K562 (cell line): ENCODE results near the gene MMP28. TPM values are rescaled to one million over a fixed set of nuclear protein-coding genes. Genes with fewer than 3 reads are reported as not detected.
A peak's percentile ranks its signal among the peaks of the same experiment; 100 is the strongest.

Experiments used
- ATAC-seq: fragments of 200-7000 bp; cut with Tn5 transposase; 3 replicates; pipeline ENCODE4 v1.9.1; 2020; ENCODE audit warnings: moderate library complexity
- Bru-seq: library from RNA; stranded (reverse); fragments of 400-500 nt; gene quantifications from one replicate; lab custom pipeline; 2021; lab: Mats Ljungman, UMichigan
- BruChase-seq, 2 experiments: library from RNA; stranded (reverse); fragments of 400-500 nt; gene quantifications; one replicate each; lab custom pipeline; 2021; lab: Mats Ljungman, UMichigan
- BruUV-seq: library from RNA; stranded (reverse); fragments of 400-500 nt; replicated peaks from 2 replicates; lab custom pipeline; 2021; lab: Mats Ljungman, UMichigan
- CTCF ChIA-PET: fragments of 300-600 bp; formaldehyde crosslinking; extraction: SDS; loops from one replicate; lab custom pipeline; 2021; ENCODE audit warnings: low intra/inter-chr PET ratio; lab: Yijun Ruan, JAX
- POLR2A ChIA-PET: fragments of 300-600, 350-650 bp; sonication (Branson Sonifier 250); formaldehyde crosslinking; extraction: SDS; loops from one replicate; lab custom pipeline; 2021; ENCODE audit warnings: antibody characterized with exemption, inconsistent platforms; lab: Yijun Ruan, JAX
- DNase-seq, 4 experiments: peaks; one replicate each; pipeline versions ENCODE4 v3.0.0 to v3.0.0-alpha.2; 2011 to 2018; ENCODE audit warnings: low spot score in 3 of 4, mixed read lengths in 3 of 4; ENCODE audit errors: extremely low read depth in 1 of 4
- FAIRE-seq: peaks from 2 replicates; lab custom pipeline; 2011; peaks lifted over from hg19 to GRCh38; lab: Jason Lieb, UNC
- H2AFZ ChIP-seq: 2 replicates; pipeline ENCODE4 v1.6.0; 2011; ENCODE audit warnings: low read depth, low read length, control low read depth, inconsistent platforms
- H3K27ac ChIP-seq: fragments of 200-600 bp; 3 replicates; pipeline ENCODE4 v1.8.0; 2011; ENCODE audit warnings: low read depth, mild to moderate bottlenecking, control low read depth, inconsistent platforms, low read length, moderate library complexity, mixed read lengths; ENCODE audit errors: extremely low read depth
- H3K27me3 ChIP-seq, 2 experiments: fragments of 300-600 bp in 1 of 2; 2 replicates in 1 of 2; 3 replicates in 1 of 2; pipeline versions ENCODE4 v1.6.0 to v1.8.0; 2011; ENCODE audit warnings: inconsistent platforms in 2 of 2, low read length in 2 of 2, mild to moderate bottlenecking in 1 of 2, mixed read lengths in 1 of 2, moderate library complexity in 1 of 2; ENCODE audit not compliant: control insufficient read depth in 2 of 2, insufficient read depth in 2 of 2
- H3K36me3 ChIP-seq: fragments of 300-600 bp; 3 replicates; pipeline ENCODE4 v1.8.0; 2011; ENCODE audit warnings: mild to moderate bottlenecking, low read length, inconsistent platforms; ENCODE audit not compliant: control insufficient read depth, insufficient read depth
- H3K4me1 ChIP-seq, 2 experiments: fragments of 200-600 bp in 1 of 2; replicated peaks in 1 of 2; 2 replicates in 1 of 2; 3 replicates in 1 of 2; pipeline versions ENCODE4 v1.5.1 to v1.8.0; 2011; ENCODE audit warnings: inconsistent platforms in 2 of 2, low read length in 2 of 2, mild to moderate bottlenecking in 1 of 2, mixed read lengths in 1 of 2, moderate library complexity in 1 of 2; ENCODE audit not compliant: control insufficient read depth in 2 of 2, insufficient read depth in 2 of 2
- H3K4me2 ChIP-seq: 2 replicates; pipeline ENCODE4 v1.6.1; 2011; ENCODE audit warnings: low read length, control low read depth, inconsistent platforms, mixed read lengths; ENCODE audit not compliant: insufficient read depth
- H3K4me3 ChIP-seq: fragments of 200-600 bp; sonication (generic), shearing (Covaris generic); 2 replicates; pipeline ENCODE4 v1.5.1; 2016; ENCODE audit warnings: control low read depth, inconsistent platforms
- H3K79me2 ChIP-seq: fragments of 200-600 bp; 3 replicates; pipeline ENCODE4 v1.8.0; 2011; ENCODE audit warnings: low read length, inconsistent platforms; ENCODE audit not compliant: control insufficient read depth, insufficient read depth
- H3K9ac ChIP-seq, 2 experiments: 2 replicates each; pipeline versions ENCODE4 v1.6.0 to v1.6.1; 2011; ENCODE audit warnings: low read depth in 2 of 2, low read length in 2 of 2, control low read depth in 1 of 2, inconsistent platforms in 1 of 2, mild to moderate bottlenecking in 1 of 2, mixed read lengths in 1 of 2; ENCODE audit not compliant: insufficient read depth in 1 of 2
- H3K9me1 ChIP-seq: one replicate; pipeline ENCODE4 v1.6.0; 2011; ENCODE audit warnings: inconsistent platforms, mild to moderate bottlenecking, low read length, moderate library complexity; ENCODE audit not compliant: control insufficient read depth, insufficient read depth
- H3K9me3 ChIP-seq: replicated peaks from 2 replicates; pipeline ENCODE4 v1.5.1; 2011; ENCODE audit warnings: low read depth, low read length, inconsistent platforms; ENCODE audit not compliant: control insufficient read depth, insufficient read depth
- H4K20me1 ChIP-seq: replicated peaks from 2 replicates; pipeline ENCODE4 v1.6.1; 2011; ENCODE audit warnings: low read length, inconsistent platforms, mixed read lengths; ENCODE audit not compliant: control insufficient read depth, insufficient read depth
- EGR1 ChIP-seq: fragments of 450-650 bp; conservative IDR thresholded peaks from 2 replicates; pipeline ENCODE4 v1.6.1; 2017; ENCODE audit warnings: mild to moderate bottlenecking
- EZH2 ChIP-seq: IDR thresholded peaks from 2 replicates; pipeline ENCODE4 v1.6.1; 2012; ENCODE audit warnings: low read depth, mild to moderate bottlenecking, inconsistent platforms, low read length, borderline replicate concordance
- GATAD2B ChIP-seq: fragments of 450-650 bp; IDR thresholded peaks from 2 replicates; pipeline ENCODE4 v1.6.1; 2017; ENCODE audit warnings: mild to moderate bottlenecking, borderline replicate concordance
- MYNN ChIP-seq, 2 experiments: sonication (generic); formaldehyde crosslinking in 1 of 2; IDR thresholded peaks; 2 replicates each; pipeline versions ENCODE4 v1.5.0 to v1.6.1; 2016 to 2020; ENCODE audit warnings: antibody characterized with exemption in 1 of 2, missing genetic modification reagents in 1 of 2
- POU5F1 ChIP-seq: fragments of 150-350 bp; IDR thresholded peaks from 2 replicates; pipeline ENCODE4 v1.6.1; 2014; ENCODE audit warnings: borderline replicate concordance, low read length, low read depth, mild to moderate bottlenecking; ENCODE audit not compliant: partially characterized antibody
- RBM39 ChIP-seq: fragments of 200-400 bp; formaldehyde crosslinking; optimal IDR thresholded peaks from 2 replicates; pipeline ENCODE3; 2018; ENCODE audit warnings: low read depth, low read length
- RFX5 ChIP-seq: IDR thresholded peaks from 2 replicates; pipeline ENCODE4 v1.6.1; 2011; ENCODE audit warnings: low read depth, mild to moderate bottlenecking, improper control_type of control experiment, low read length
- SRF ChIP-seq, 2 experiments: fragments of 250-450, 450-650 bp in 1 of 2; sonication (Bioruptor Pico) in 1 of 2; sonication (generic) in 1 of 2; formaldehyde crosslinking; IDR thresholded peaks; 2 replicates each; pipeline versions ENCODE4 v1.5.0 to v1.5.1; 2020 to 2022; ENCODE audit warnings: mild to moderate bottlenecking in 1 of 2, missing genetic modification reagents in 1 of 2
- ZBTB7A ChIP-seq: IDR thresholded peaks from 2 replicates; pipeline ENCODE4 v1.6.1; 2011; ENCODE audit warnings: low read depth, mild to moderate bottlenecking, low read length, moderate library complexity, borderline replicate concordance; ENCODE audit not compliant: control insufficient read depth
- ZNF143 ChIP-seq: sonication (generic); formaldehyde crosslinking; IDR thresholded peaks from 2 replicates; pipeline ENCODE4 v1.9.0; 2022; ENCODE audit warnings: mild to moderate bottlenecking, missing genetic modification reagents
- WGBS: fragments of 100-300 bp; shearing (Covaris generic); methylation state at CpG from one replicate; pipeline ENCODE4 v1.1.6; 2016; ENCODE audit warnings: low coverage, mixed read lengths; ENCODE audit not compliant: insufficient coverage; ENCODE audit errors: missing lambda C conversion rate; 5-methylcytosine and 5-hydroxymethylcytosine counted together
- in situ Hi-C: fragments of 300-500 bp; cut with MboI; formaldehyde crosslinking; loops from 4 replicates; pipeline ENCODE4 v1.15.0; 2018; ENCODE audit warnings: inconsistent platforms, mixed read lengths
- intact Hi-C: fragments of 100-400 bp; cut with micrococcal nuclease; formaldehyde crosslinking; loops from 2 replicates; pipeline ENCODE4 v1.14.2; 2022
- long read RNA-seq, 3 experiments: library from polyadenylated mRNA in 2 of 3; library from RNA in 1 of 3; unstranded in 2 of 3; stranded (forward) in 1 of 3; transcript quantifications; one replicate each; pipeline ENCODE4 v2.0.0, GENCODE V29; 2019 to 2022
- polyA minus RNA-seq, 3 experiments: library from RNA; depleted of rRNA, polyadenylated mRNA; stranded (reverse); fragments of >200 nt; gene quantifications; 2 replicates each; pipeline ENCODE4 v1.2.3, GENCODE V29; 2011
- polyA plus RNA-seq, 8 experiments: library from polyadenylated mRNA; depleted of rRNA in 4 of 8; stranded (reverse) in 5 of 8; unstranded in 3 of 8; fragments of >200 nt; fragmentation: Nextera tagmentation in 2 of 8; fragmentation: Illumina TruSeq in 1 of 8; extraction: Ambion mirVana in 2 of 8; extraction: Trizol in 1 of 8; gene quantifications; 2 replicates each; pipeline versions ENCODE4 v1.2.1 to v1.2.3, GENCODE V29; 2011 to 2014; ENCODE audit warnings: inconsistent platforms in 1 of 8, missing spikeins in 1 of 8
- total RNA-seq, 7 experiments: library from RNA; depleted of rRNA in 6 of 7; stranded (reverse); fragments of >200 nt in 6 of 7; fragmentation: Illumina TruSeq in 2 of 7; extraction: Trizol in 2 of 7; gene quantifications; 2 replicates each; pipeline versions ENCODE4 v1.2.1 to v1.2.3, GENCODE V29; 2011 to 2021; ENCODE audit warnings: low replicate concordance in 1 of 7
- TF ChIP-seq, protein P1 (sequence below), 2 experiments: IDR thresholded peaks; 2 replicates each; pipeline ENCODE4 v1.6.1; 2011; ENCODE audit warnings: borderline replicate concordance in 1 of 2, control low read depth in 1 of 2, low read depth in 1 of 2, low read length in 1 of 2, mild to moderate bottlenecking in 1 of 2, mixed read lengths in 1 of 2, moderate library complexity in 1 of 2; ENCODE audit not compliant: insufficient read depth in 1 of 2, insufficient read length in 1 of 2, poor library complexity in 1 of 2, severe bottlenecking in 1 of 2; ENCODE audit errors: extremely low read depth in 1 of 2

Gene MMP28, protein sequence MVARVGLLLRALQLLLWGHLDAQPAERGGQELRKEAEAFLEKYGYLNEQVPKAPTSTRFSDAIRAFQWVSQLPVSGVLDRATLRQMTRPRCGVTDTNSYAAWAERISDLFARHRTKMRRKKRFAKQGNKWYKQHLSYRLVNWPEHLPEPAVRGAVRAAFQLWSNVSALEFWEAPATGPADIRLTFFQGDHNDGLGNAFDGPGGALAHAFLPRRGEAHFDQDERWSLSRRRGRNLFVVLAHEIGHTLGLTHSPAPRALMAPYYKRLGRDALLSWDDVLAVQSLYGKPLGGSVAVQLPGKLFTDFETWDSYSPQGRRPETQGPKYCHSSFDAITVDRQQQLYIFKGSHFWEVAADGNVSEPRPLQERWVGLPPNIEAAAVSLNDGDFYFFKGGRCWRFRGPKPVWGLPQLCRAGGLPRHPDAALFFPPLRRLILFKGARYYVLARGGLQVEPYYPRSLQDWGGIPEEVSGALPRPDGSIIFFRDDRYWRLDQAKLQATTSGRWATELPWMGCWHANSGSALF
- not detected in 2 replicates for total RNA-seq (2011; cell fraction: chromatin; rRNA removed; ENCODE audit: low replicate concordance)
- not detected in 2 replicates for total RNA-seq (2011; cell fraction: nucleolus; rRNA removed)
- not detected in 2 replicates for total RNA-seq (2011; cell fraction: nucleoplasm; rRNA removed)
- total RNA-seq (2014; rRNA removed), result not detected in 2 replicates
- total RNA-seq (2014; rRNA removed; fragmentation: Illumina TruSeq; extraction: Trizol), result not detected in 2 replicates
- not detected in 2 replicates for total RNA-seq (2015; rRNA removed; fragmentation: Illumina TruSeq; extraction: Trizol)
- total RNA-seq (2021), result not detected in 2 replicates
- not detected in 2 replicates for polyA plus RNA-seq (2011; rRNA removed)
- polyA plus RNA-seq (2011; cell fraction: cytosol; rRNA removed), result not detected in 2 replicates
- polyA plus RNA-seq (2011; cell fraction: nucleus; rRNA removed), result not detected in 2 replicates
- polyA plus RNA-seq (2012), result not detected in 2 replicates
- not detected in 2 replicates for polyA plus RNA-seq (2014; fragmentation: Illumina TruSeq; extraction: Trizol)
- not detected for polyA plus RNA-seq (2014; fragmentation: Nextera tagmentation; extraction: Ambion mirVana)
- not detected in 2 replicates for polyA plus RNA-seq (2014; rRNA removed)
- not detected in 2 replicates for polyA minus RNA-seq (2011; rRNA and poly(A)+ RNA removed)
- not detected in 2 replicates for polyA minus RNA-seq (2011; cell fraction: cytosol; rRNA and poly(A)+ RNA removed)
- 0.27 TPM in 1 of 2 replicates, not detected in the other for polyA minus RNA-seq (2011; cell fraction: nucleus; rRNA and poly(A)+ RNA removed)
- percentile 7 among the genes with signal in this experiment for Bru-seq, nascent RNA
- not detected for BruChase-seq, experiment 1, labeled RNA remaining after a 2-hour chase
- percentile 4 among the genes with signal in this experiment for BruChase-seq, experiment 2, labeled RNA remaining after a 6-hour chase
- long read RNA-seq, experiment 1, result 0 reads
- long read RNA-seq, experiment 2, result 0 reads
- long read RNA-seq, experiment 3, result 0 reads

DNA sequence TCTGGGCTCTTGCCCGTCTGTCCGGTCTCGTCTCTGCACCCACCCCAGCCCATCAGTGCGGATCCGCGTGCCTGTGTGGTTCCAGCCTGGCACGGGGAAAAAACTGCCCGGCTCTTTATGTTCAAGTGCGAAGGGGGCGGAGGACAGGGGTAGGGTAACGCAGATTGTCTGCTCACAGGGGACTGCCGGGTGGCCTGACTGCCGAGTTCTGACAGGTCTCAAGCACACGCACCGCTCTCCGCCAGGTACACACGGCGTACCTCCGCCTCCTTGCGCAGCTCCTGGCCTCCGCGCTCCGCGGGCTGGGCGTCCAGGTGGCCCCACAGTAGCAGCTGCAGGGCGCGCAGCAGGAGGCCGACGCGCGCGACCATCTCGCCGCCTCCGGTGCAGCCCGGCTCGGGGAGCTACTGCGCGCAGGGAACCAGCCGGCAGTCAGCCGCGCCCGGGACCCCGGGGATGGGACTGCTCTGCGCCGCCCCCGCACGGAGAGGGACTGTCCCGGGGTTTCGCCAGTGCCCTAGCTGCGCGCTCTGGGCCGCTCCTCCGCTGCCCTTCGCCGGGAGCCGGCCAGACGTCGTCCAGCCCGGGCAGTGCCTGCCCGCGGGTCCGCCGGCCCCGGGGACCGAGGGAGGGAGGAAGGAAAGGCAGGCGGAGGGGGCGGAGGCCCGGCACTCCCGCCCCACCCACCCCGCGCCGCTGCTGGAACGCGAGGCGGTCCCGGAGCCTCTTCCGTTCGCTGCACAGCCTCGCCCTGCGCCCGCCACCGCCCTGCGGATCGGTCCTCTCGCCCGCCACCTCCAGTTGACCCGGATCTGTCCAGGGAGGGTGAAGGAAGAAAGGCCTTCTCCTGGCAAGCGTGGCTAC is at the start of gene MMP28:
TSS of gene MMP28 (minus strand) at position 635 of the 864 bp plus-strand sequence. CDS start at position 371, 264 bp downstream.
- POLR2A ChIA-PET, result interaction anchor here (0.7 to 2.0 kb wide), 3 partner anchors 9 to 301 kb away, joined by 4 to 13 read pairs (median 5); partner anchors contain the start of gene TAF15

More for the DNA sequence above, at the start of gene MMP28:
- Histone ChIP-seq H3K9me1 (no peaks in the 10 kb centered on the region), H3K27ac (no peak within 1 kb of the TSS), H2AFZ (0 out of 2 replicates have a peak within 1 kb of the TSS, but pooled peaks have one; percentile 53), H3K27me3 (peaks cover 48 to 72% of the 10 kb centered on the region in 2 experiments), H3K4me2 (peak within 1 kb of the TSS; percentile 59), H3K4me1 (peaks cover 0 to 14% of the 10 kb centered on the region in 2 experiments; a peak in 4 of 5 replicates), H3K9ac (peak within 1 kb of the TSS in 1 of 2 experiments; percentile 64; a peak in 2 of 4 replicates), H3K9me3 (no peaks in the 10 kb centered on the region), H4K20me1 (peaks cover 4% of the 10 kb centered on the region; the same call in 1 of the 2 replicates), H3K79me2 (no peaks in the 10 kb centered on the region)
- ATAC-seq, result peak; percentile 82
- intact Hi-C loops (no loop called here), in situ Hi-C loops (no loop called here)
- CTCF ChIA-PET, result interaction anchor here (0.6 kb wide), 1 partner anchor 31 kb away, joined by 3 read pairs; no protein-coding TSS in a partner anchor
- TF ChIP-seq GATAD2B (no peak), RFX5 (no peak), RBM39 (no peak), POU5F1 (no peak), EZH2 (peak; percentile 53; the same call in 1 of the 2 replicates), EGR1 (peak; percentile 45), ZBTB7A (0 out of 2 replicates have a peak, but pooled peaks have one; percentile 29), SRF (CRISPR knock-in tag; IDR thresholded peaks at IDR 0.05) (peak in 1 of 2 experiments; percentile 40; a peak in 1 of 4 replicates), ZNF143 (CRISPR knock-in tag) (no peak), MYNN (IDR thresholded peaks at IDR 0.05) (no peak), MYNN (CRISPR knock-in tag; IDR thresholded peaks at IDR 0.05) (no peak)
- TF ChIP-seq, protein P1, sequence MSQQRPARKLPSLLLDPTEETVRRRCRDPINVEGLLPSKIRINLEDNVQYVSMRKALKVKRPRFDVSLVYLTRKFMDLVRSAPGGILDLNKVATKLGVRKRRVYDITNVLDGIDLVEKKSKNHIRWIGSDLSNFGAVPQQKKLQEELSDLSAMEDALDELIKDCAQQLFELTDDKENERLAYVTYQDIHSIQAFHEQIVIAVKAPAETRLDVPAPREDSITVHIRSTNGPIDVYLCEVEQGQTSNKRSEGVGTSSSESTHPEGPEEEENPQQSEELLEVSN (IDR thresholded peaks at IDR 0.05; ENCODE audit: borderline replicate concordance in 1 of 2, extremely low read depth in 1 of 2, insufficient read depth in 1 of 2, insufficient read length in 1 of 2, low read depth in 1 of 2, low read length in 1 of 2, poor library complexity in 1 of 2, severe bottlenecking in 1 of 2), result peak in 1 of 2 experiments; percentile 15
- TF ChIP-seq, all 486 proteins: peak for 5
- peak; percentile 43 to 74 (median 66) for DNase-seq
- WGBS, result 7% methylated on average over 42 of the region's 89 CpGs
- H3K4me3 ChIP-seq, result peak within 1 kb of the TSS; percentile 4; the same call in 1 of the 2 replicates
- no peak for FAIRE-seq
- no peaks in the 10 kb centered on the region for H3K36me3 ChIP-seq
- no TSS peak for BruUV-seq
